Duodenal mucosa (tissue), 2 donors: ENCODE results near the gene RSAD2.

ENCODE experiments used
- H3K27ac ChIP-seq: one replicate; pipeline ENCODE4 v1.7.0; 2013; ENCODE audit warnings: low read depth, low read length
- H3K27me3 ChIP-seq, 2 donors: one replicate each; pipeline ENCODE4 v1.7.0; 2013; ENCODE audit warnings: low read length in 2 of 2, control low read depth in 1 of 2; ENCODE audit not compliant: insufficient read depth in 2 of 2, control insufficient read depth in 1 of 2
- H3K36me3 ChIP-seq, 2 donors: one replicate each; pipeline ENCODE4 v1.7.0; 2013; ENCODE audit warnings: low read length in 2 of 2, control low read depth in 1 of 2; ENCODE audit not compliant: insufficient read depth in 2 of 2, control insufficient read depth in 1 of 2
- H3K4me1 ChIP-seq, 2 donors: one replicate each; pipeline ENCODE4 v1.7.0; 2013; ENCODE audit warnings: low read length in 2 of 2, control low read depth in 1 of 2; ENCODE audit not compliant: insufficient read depth in 2 of 2, control insufficient read depth in 1 of 2
- H3K4me3 ChIP-seq, 2 donors: one replicate each; pipeline ENCODE4 v1.7.0; 2013; ENCODE audit warnings: low read length in 2 of 2, low read depth in 1 of 2
- H3K9ac ChIP-seq, 2 donors: one replicate each; pipeline ENCODE4 v1.7.0; 2013; ENCODE audit warnings: low read length in 2 of 2, low read depth in 1 of 2
- H3K9me3 ChIP-seq, 2 donors: one replicate each; pipeline ENCODE4 v1.7.0; 2013; ENCODE audit warnings: low read length in 2 of 2, control low read depth in 1 of 2; ENCODE audit not compliant: control insufficient read depth in 1 of 2

Gene RSAD2

GRCh38 chr2:6915399-6915798 is 37.8 kb downstream of the RSAD2 start:
- Histone ChIP-seq H3K4me1 (peaks cover 0 to 14% of the 10 kb centered on the region in 2 donors), H3K27ac (no peak overlapping the region), H3K27me3 (peaks cover 0 to 3% of the 10 kb centered on the region in 2 donors), H3K36me3 (no peaks in the 10 kb centered on the region), H3K9ac (no peak overlapping the region), H3K4me3 (no peak overlapping the region), H3K9me3 (no peaks in the 10 kb centered on the region)

GRCh38 chr2:6916224-6916623 is 38.6 kb downstream of the RSAD2 start:
- Histone ChIP-seq H3K27me3 (peaks cover 0 to 3% of the 10 kb centered on the region in 2 donors), H3K27ac (no peak overlapping the region), H3K9ac (no peak overlapping the region), H3K4me1 (peaks cover 0 to 11% of the 10 kb centered on the region in 2 donors), H3K9me3 (no peaks in the 10 kb centered on the region), H3K36me3 (no peaks in the 10 kb centered on the region), H3K4me3 (no peak overlapping the region)

GRCh38 chr2:6916736-6917070 is 39.1 kb downstream of the RSAD2 start:
- peaks cover 0 to 16% of the 10 kb centered on the region in 2 donors for H3K4me1 ChIP-seq
- no peak overlapping the region for H3K27ac ChIP-seq
- peak overlapping the region; percentile 40 to 55 for H3K4me3 ChIP-seq
- peaks cover 0 to 3% of the 10 kb centered on the region in 2 donors for H3K27me3 ChIP-seq
- no peaks in the 10 kb centered on the region for H3K36me3 ChIP-seq
- no peaks in the 10 kb centered on the region for H3K9me3 ChIP-seq
- peak overlapping the region; percentile 20 to 39 for H3K9ac ChIP-seq

- Histone ChIP-seq H3K9ac (peak within 1 kb of the TSS; percentile 20 to 51), H3K4me1 (peaks cover 0 to 21% of the 10 kb centered on the region in 2 donors), H3K36me3 (no peaks in the 10 kb centered on the region), H3K27ac (no peak within 1 kb of the TSS), H3K27me3 (peaks cover 0 to 3% of the 10 kb centered on the region in 2 donors), H3K4me3 (peak within 1 kb of the TSS; percentile 46 to 64), H3K9me3 (no peaks in the 10 kb centered on the region)
Measured at GRCh38 chr2:6917071-6917760, 39.6 kb downstream of the RSAD2 start, which contains the start of gene RNF144A. Gene RNF144A (plus strand): TSS chr2:6917412. CDS start chr2:6996927, 79,515 bp downstream.

- H3K4me3 ChIP-seq: peak overlapping the region; percentile 46 to 64
- H3K36me3 ChIP-seq: no peaks in the 10 kb centered on the region
- H3K27me3 ChIP-seq: peaks cover 0 to 1% of the 10 kb centered on the region in 2 donors
- peak overlapping the region in 1 of 2 donors; percentile 51 for H3K9ac ChIP-seq
- no peaks in the 10 kb centered on the region for H3K9me3 ChIP-seq
- H3K27ac ChIP-seq: no peak overlapping the region
- H3K4me1 ChIP-seq: peaks cover 0 to 18% of the 10 kb centered on the region in 2 donors
Measured at GRCh38 chr2:6917761-6918421, 40.3 kb downstream of the RSAD2 start.

- no peak overlapping the region for H3K4me3 ChIP-seq
- peaks cover 2 to 18% of the 10 kb centered on the region in 2 donors for H3K4me1 ChIP-seq
- no peaks in the 10 kb centered on the region for H3K9me3 ChIP-seq
- no peak overlapping the region for H3K27ac ChIP-seq
- H3K9ac ChIP-seq: no peak overlapping the region
- no peaks in the 10 kb centered on the region for H3K36me3 ChIP-seq
- H3K27me3 ChIP-seq: no peaks in the 10 kb centered on the region
Measured at GRCh38 chr2:6919901-6920742, 42.5 kb downstream of the RSAD2 start.

GRCh38 chr2:6920743-6921064 is 43.1 kb downstream of the RSAD2 start:
- Histone ChIP-seq H3K36me3 (no peaks in the 10 kb centered on the region), H3K4me3 (no peak overlapping the region), H3K9me3 (no peaks in the 10 kb centered on the region), H3K9ac (no peak overlapping the region), H3K27ac (no peak overlapping the region), H3K27me3 (no peaks in the 10 kb centered on the region), H3K4me1 (peaks cover 4 to 18% of the 10 kb centered on the region in 2 donors)

- H3K9me3 ChIP-seq: no peaks in the 10 kb centered on the region
- no peaks in the 10 kb centered on the region for H3K36me3 ChIP-seq
- H3K9ac ChIP-seq: no peak overlapping the region
- H3K27ac ChIP-seq: no peak overlapping the region
- H3K4me3 ChIP-seq: no peak overlapping the region
- peaks cover 4 to 18% of the 10 kb centered on the region in 2 donors for H3K4me1 ChIP-seq
- no peaks in the 10 kb centered on the region for H3K27me3 ChIP-seq
Measured at GRCh38 chr2:6921321-6921922, 43.8 kb downstream of the RSAD2 start.

- Histone ChIP-seq H3K27me3 (no peaks in the 10 kb centered on the region), H3K4me3 (no peak overlapping the region)
Measured at GRCh38 chr2:6922201-6922656, 44.7 kb downstream of the RSAD2 start.

More at GRCh38 chr2:6922201-6922656, 44.7 kb downstream of the RSAD2 start:
- Histone ChIP-seq H3K27ac (no peak overlapping the region), H3K9me3 (no peaks in the 10 kb centered on the region), H3K4me1 (peaks cover 5 to 14% of the 10 kb centered on the region in 2 donors), H3K9ac (no peak overlapping the region), H3K36me3 (no peaks in the 10 kb centered on the region)
